Heart left ventricle (tissue), 16 donors: ENCODE data around the gene PBX1. TPM values are rescaled to one million over a fixed set of nuclear protein-coding genes. Genes with fewer than 3 reads are reported as not detected.
A peak's percentile ranks its signal among the peaks of the same experiment; 100 is the strongest.

Experiments used
- ATAC-seq, 4 donors: fragments of 200-7000 bp; cut with Tn5 transposase; one replicate each; pipeline ENCODE4 v1.9.1; 2020 to 2022; ENCODE audit warnings: moderate library complexity in 4 of 4, mild to moderate bottlenecking in 3 of 4, moderate number of reproducible peaks in 1 of 4
- DNase-seq, 5 donors: peaks; one replicate each; pipeline ENCODE4 v3.0.0-alpha.2; 2020
- H3K27ac ChIP-seq, 12 donors: fragments of 200-600 bp; sonication (generic) in 4 of 12; one replicate each; pipeline versions ENCODE4 v1.5.0 to v1.8.0; 2016 to 2022; ENCODE audit warnings: mild to moderate bottlenecking in 2 of 12
- H3K27me3 ChIP-seq, 9 donors: fragments of 200-600 bp; sonication (generic) in 2 of 9; one replicate each; pipeline versions ENCODE4 v1.5.1 to v1.8.0; 2016 to 2022; ENCODE audit warnings: mild to moderate bottlenecking in 3 of 9
- H3K36me3 ChIP-seq, 9 donors: fragments of 200-600 bp; sonication (generic) in 2 of 9; one replicate each; pipeline versions ENCODE4 v1.5.0 to v1.8.0; 2018 to 2022; ENCODE audit warnings: mild to moderate bottlenecking in 2 of 9
- H3K4me1 ChIP-seq, 12 donors: fragments of 200-600 bp; sonication (generic) in 4 of 12; one replicate each; pipeline versions ENCODE4 v1.5.0 to v1.8.0; 2016 to 2022; ENCODE audit warnings: mild to moderate bottlenecking in 3 of 12
- H3K4me3 ChIP-seq, 12 donors: fragments of 200-600 bp; sonication (generic) in 4 of 12; one replicate each; pipeline versions ENCODE4 v1.5.0 to v1.8.0; 2017 to 2022; ENCODE audit warnings: mild to moderate bottlenecking in 9 of 12, moderate library complexity in 4 of 12
- H3K9me3 ChIP-seq, 12 donors: fragments of 200-600 bp; sonication (generic) in 4 of 12; one replicate each; pipeline versions ENCODE4 v1.5.0 to v1.8.0; 2016 to 2022; ENCODE audit warnings: mild to moderate bottlenecking in 1 of 12
- POLR2A ChIP-seq, 2 donors: fragments of 450-650 bp; IDR thresholded peaks; one replicate each; pipeline ENCODE4 v1.6.1; 2017; ENCODE audit warnings: antibody characterized with exemption in 2 of 2, mild to moderate bottlenecking in 2 of 2, moderate library complexity in 2 of 2
- WGBS, 4 donors: extraction: QIAGEN DNeasy Blood & Tissue Kit in 2 of 4; methylation state at CpG; one replicate each; pipeline versions ENCODE4 v1.1.5 to v1.1.7; 2013 to 2018; 5-methylcytosine and 5-hydroxymethylcytosine counted together
- intact Hi-C, 10 donors: fragments of 100-400 bp; cut with DNase I; formaldehyde crosslinking; loops; one replicate each; pipeline versions ENCODE4 v1.11.1 to v1.14.2; 2022
- polyA plus RNA-seq, 2 donors: library from polyadenylated mRNA; stranded (reverse); fragments of 200-250 nt; gene quantifications; one replicate each; pipeline ENCODE4 v1.2.3, GENCODE V29; 2013
- total RNA-seq, 9 donors: library from RNA; depleted of rRNA in 2 of 9; stranded (reverse); fragments of >200 nt in 2 of 9; fragmentation: NEBNext Ultra II Directional in 3 of 9; extraction: Animal tissue kit (Norgen Biotek cat#: 25700) in 3 of 9; gene quantifications; one replicate each; pipeline versions ENCODE4 v1.1.0 to v1.2.4, GENCODE V29; 2016 to 2023
- TF ChIP-seq, protein P1 (sequence below), 12 donors: fragments of 200-600 bp; sonication (generic) in 4 of 12; IDR thresholded peaks; one replicate each; pipeline versions ENCODE4 v1.5.0 to v1.8.0; 2018 to 2022; ENCODE audit warnings: antibody characterized with exemption in 12 of 12, mild to moderate bottlenecking in 5 of 12
- donor health status: ischemic (EF 13 %, LVEDD 7.1; RV severe dilation, severe dysfunction).
- donor health status: healthy with polysubstance abuse.
- donor health status: DM: no; HTN: yes; CAD: no.
- donor health status: DM: no; HTN: no; CAD: no.
- donor health status: ischemic (EF 25% LVEDD 6.9; RV normal size, moderate dysfunction).
- donor health status: ischemic (EF 25% LVEDD 5.7; RV mildly dilated, moderate dysfunction).
- donor health status: healthy.
- donor health status: DM: yes; HTN: yes; CAD: no.
- donor health status: ischemic (EF 35%, LVEDD 5.7; RV mildly dilated, moderate dysfunction).
- donor health status: nonischemic (EF 11% LVEDD 7.7; RV severe dilation, severe dysfunction).
- donor health status: DM: yes; HTN: yes; CAD: no.
- donor health status: PGD.
- donor health status: ischemic (EF 29% LVEDD 5.4; RV normal size, mild dysfunction).
- donor health status: nonischemic (EF 23%, LVEDD 6.1; RV moderate dilation, normal function).

Gene PBX1
- total and polyA plus RNA-seq, 11 donors, result 15.2 to 78.2 (median 59.1) TPM

DNA sequence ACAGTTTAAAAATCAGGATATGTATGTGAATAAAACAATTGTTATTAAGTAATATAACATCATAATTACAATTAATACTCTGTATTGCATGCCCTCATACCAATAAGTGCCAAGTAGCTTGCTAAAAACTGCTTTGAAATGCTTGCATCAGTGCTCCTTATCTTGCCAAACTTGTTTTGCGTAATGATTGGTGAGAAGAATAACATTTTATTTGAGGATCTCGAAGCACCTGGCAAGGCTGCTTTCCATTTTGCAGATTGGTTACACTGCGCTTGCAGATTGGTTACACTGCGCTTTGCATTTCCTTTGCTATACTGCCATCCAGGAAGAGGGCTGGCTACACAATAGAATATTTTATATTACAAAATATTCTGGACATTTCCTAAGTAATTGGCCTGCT is 1.7 kb upstream of the PBX1 start:
- intact Hi-C loops, result loop anchor here in 5 of 10 donors (5.0 to 10.0 kb wide), 7 partner anchors 112 to 358 kb away; no protein-coding TSS in a partner anchor
- Histone ChIP-seq H3K27ac (peak overlapping the region in 1 of 12 donors; percentile 76), H3K9me3 (peaks cover 0 to 8% (median under 1%) of the 10 kb centered on the region in 12 donors), H3K4me1 (peaks cover 0 to 13% (median 5%) of the 10 kb centered on the region in 12 donors), H3K27me3 (peaks cover 0 to 6% (median 0%) of the 10 kb centered on the region in 9 donors), H3K36me3 (no peaks in the 10 kb centered on the region), H3K4me3 (no peak overlapping the region)
- DNase-seq (no peak), ATAC-seq (no peak)
- 68 to 81% (median 77%) methylated on average over 4 of the region's 4 CpGs for WGBS, 4 donors
- no peak for TF ChIP-seq POLR2A (IDR thresholded peaks at IDR 0.05)
- TF ChIP-seq, protein P1, sequence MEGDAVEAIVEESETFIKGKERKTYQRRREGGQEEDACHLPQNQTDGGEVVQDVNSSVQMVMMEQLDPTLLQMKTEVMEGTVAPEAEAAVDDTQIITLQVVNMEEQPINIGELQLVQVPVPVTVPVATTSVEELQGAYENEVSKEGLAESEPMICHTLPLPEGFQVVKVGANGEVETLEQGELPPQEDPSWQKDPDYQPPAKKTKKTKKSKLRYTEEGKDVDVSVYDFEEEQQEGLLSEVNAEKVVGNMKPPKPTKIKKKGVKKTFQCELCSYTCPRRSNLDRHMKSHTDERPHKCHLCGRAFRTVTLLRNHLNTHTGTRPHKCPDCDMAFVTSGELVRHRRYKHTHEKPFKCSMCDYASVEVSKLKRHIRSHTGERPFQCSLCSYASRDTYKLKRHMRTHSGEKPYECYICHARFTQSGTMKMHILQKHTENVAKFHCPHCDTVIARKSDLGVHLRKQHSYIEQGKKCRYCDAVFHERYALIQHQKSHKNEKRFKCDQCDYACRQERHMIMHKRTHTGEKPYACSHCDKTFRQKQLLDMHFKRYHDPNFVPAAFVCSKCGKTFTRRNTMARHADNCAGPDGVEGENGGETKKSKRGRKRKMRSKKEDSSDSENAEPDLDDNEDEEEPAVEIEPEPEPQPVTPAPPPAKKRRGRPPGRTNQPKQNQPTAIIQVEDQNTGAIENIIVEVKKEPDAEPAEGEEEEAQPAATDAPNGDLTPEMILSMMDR (IDR thresholded peaks at IDR 0.05), result no peak

- peak; percentile 8 to 44 (median 42) for ATAC-seq
Observed at GRCh38 chr1:164559342-164560051, 513 bp downstream of the PBX1 start.

GRCh38 chr1:164560121-164560541 is 1.1 kb downstream of the PBX1 start:
- H3K9me3 ChIP-seq, result no peaks in the 10 kb centered on the region
- ATAC-seq, result no peak

More at GRCh38 chr1:164559342-164560051, 513 bp downstream of the PBX1 start:
- Histone ChIP-seq H3K27me3 (peaks cover 0 to 6% (median 0%) of the 10 kb centered on the region in 9 donors), H3K36me3 (no peaks in the 10 kb centered on the region), H3K9me3 (no peaks in the 10 kb centered on the region), H3K4me3 (peak overlapping the region; percentile 58 to 88 (median 73)), H3K4me1 (peaks cover 0 to 14% (median 6%) of the 10 kb centered on the region in 12 donors), H3K27ac (peak overlapping the region; percentile 14 to 87 (median 84))
- 0 to 2% (median 1%) methylated on average over 20 of the region's 20 CpGs for WGBS, 4 donors
- no peak for TF ChIP-seq POLR2A (IDR thresholded peaks at IDR 0.05)
- TF ChIP-seq, protein P1 (IDR thresholded peaks at IDR 0.05), result no peak
- intact Hi-C loops, result loop anchor here in 9 of 10 donors (2.0 to 10.0 kb wide), 16 partner anchors 48 to 355 kb away; no protein-coding TSS in a partner anchor
- DNase-seq, result peak in 4 of 5 donors; percentile 45 to 61 (median 56)

More at GRCh38 chr1:164560121-164560541, 1.1 kb downstream of the PBX1 start:
- 0 to 1% (median 1%) methylated on average over 11 of the region's 11 CpGs for WGBS, 4 donors
- H3K4me3 ChIP-seq, result peak overlapping the region; percentile 58 to 88 (median 73)
- no peak for DNase-seq
- peaks cover 0 to 6% (median 0%) of the 10 kb centered on the region in 9 donors for H3K27me3 ChIP-seq
- TF ChIP-seq POLR2A (IDR thresholded peaks at IDR 0.05), result no peak
- TF ChIP-seq, protein P1 (IDR thresholded peaks at IDR 0.05), result no peak
- H3K27ac ChIP-seq, result peak overlapping the region; percentile 46 to 87 (median 84)
- intact Hi-C loops, result loop anchor here in 7 of 10 donors (2.0 to 10.0 kb wide), 10 partner anchors 47 to 353 kb away; no protein-coding TSS in a partner anchor
- no peaks in the 10 kb centered on the region for H3K36me3 ChIP-seq
- H3K4me1 ChIP-seq, result peaks cover 0 to 20% (median 9%) of the 10 kb centered on the region in 12 donors
